GM12878 (cell line): ENCODE results near the gene SLC35G1. TPM values are rescaled to one million over a fixed set of nuclear protein-coding genes. Genes with fewer than 3 reads are reported as not detected.

Experiments used
- ATAC-seq: fragments of 200-7000 bp; cut with Tn5 transposase; 3 replicates; pipeline ENCODE4 v1.9.1; 2020; ENCODE audit warnings: mild to moderate bottlenecking, moderate library complexity
- BruUV-seq: library from RNA; stranded (reverse); fragments of 400-500 nt; replicated peaks from 2 replicates; lab custom pipeline; 2021; lab: Mats Ljungman, UMichigan
- CTCF ChIA-PET: fragments of 300-600 bp; sonication (Branson Sonifier 250); formaldehyde crosslinking; extraction: SDS; loops from one replicate; lab custom pipeline; 2021; ENCODE audit warnings: inconsistent platforms; lab: Yijun Ruan, JAX
- POLR2A ChIA-PET: fragments of 350-600 bp; formaldehyde crosslinking; extraction: SDS; loops from one replicate; lab custom pipeline; 2021; ENCODE audit warnings: inconsistent platforms; lab: Charles Lee
- RAD21 ChIA-PET: fragments of 300-600 bp; sonication (Branson Sonifier 250); formaldehyde crosslinking; loops from one replicate; lab custom pipeline; 2023; ENCODE audit warnings: antibody characterized with exemption; ENCODE audit not compliant: unreplicated experiment; lab: Charles Lee
- SMC1A ChIA-PET: fragments of 300-600 bp; sonication (Branson Sonifier 250); formaldehyde crosslinking; loops from one replicate; lab custom pipeline; 2023; ENCODE audit not compliant: unreplicated experiment, uncharacterized antibody; lab: Charles Lee
- DNase-seq: peaks from one replicate; pipeline ENCODE4 v3.0.0-alpha.2; 2011; ENCODE audit warnings: low read depth, low spot score
- FAIRE-seq: peaks from 3 replicates; lab custom pipeline; 2011; peaks lifted over from hg19 to GRCh38; lab: Jason Lieb, UNC
- H2AFZ ChIP-seq: 2 replicates; pipeline ENCODE4 v1.6.0; 2011; ENCODE audit warnings: low read depth, low read length, control low read depth; ENCODE audit not compliant: control insufficient read depth
- H3K27ac ChIP-seq: 2 replicates; pipeline ENCODE4 v1.5.1; 2011; ENCODE audit warnings: control low read depth; ENCODE audit not compliant: control insufficient read depth, insufficient read depth
- H3K27me3 ChIP-seq, 2 experiments: replicated peaks in 1 of 2; 2 replicates each; pipeline versions ENCODE4 v1.6.0 to v1.6.1; 2011; ENCODE audit warnings: low read length in 1 of 2; ENCODE audit not compliant: control insufficient read depth in 2 of 2, insufficient read depth in 2 of 2
- H3K36me3 ChIP-seq, 2 experiments: 2 replicates each; pipeline ENCODE4 v1.5.1; 2011; ENCODE audit warnings: low read length in 1 of 2; ENCODE audit not compliant: control insufficient read depth in 2 of 2, insufficient read depth in 2 of 2
- H3K4me1 ChIP-seq: 2 replicates; pipeline ENCODE4 v1.6.1; 2011; ENCODE audit warnings: mild to moderate bottlenecking, low read length, moderate library complexity, mixed read lengths; ENCODE audit not compliant: control insufficient read depth, insufficient read depth
- H3K4me2 ChIP-seq: 2 replicates; pipeline ENCODE4 v1.6.0; 2011; ENCODE audit warnings: control low read depth; ENCODE audit not compliant: control insufficient read depth, insufficient read depth
- H3K4me3 ChIP-seq: fragments of 200-600 bp; sonication (generic); 2 replicates; pipeline ENCODE4 v1.5.1; 2016
- H3K79me2 ChIP-seq: 2 replicates; pipeline ENCODE4 v1.6.0; 2011; ENCODE audit warnings: low read length; ENCODE audit not compliant: control insufficient read depth, insufficient read depth
- H3K9ac ChIP-seq: 2 replicates; pipeline ENCODE4 v1.8.0; 2011; ENCODE audit warnings: low read length, control low read depth, mixed read lengths; ENCODE audit not compliant: control insufficient read depth, insufficient read depth
- H3K9me3 ChIP-seq: replicated peaks from 3 replicates; pipeline ENCODE4 v1.5.1; 2011; ENCODE audit warnings: mild to moderate bottlenecking, low read length; ENCODE audit not compliant: control insufficient read depth, insufficient read depth
- H4K20me1 ChIP-seq: 2 replicates; pipeline ENCODE4 v1.6.0; 2011; ENCODE audit not compliant: control insufficient read depth, insufficient read depth
- EP300 ChIP-seq, 2 experiments: fragments of 150-350 bp in 1 of 2; IDR thresholded peaks; 2 replicates each; pipeline ENCODE4 v1.6.1; 2011 to 2012; ENCODE audit warnings: low read depth in 2 of 2, low read length in 2 of 2, borderline replicate concordance in 1 of 2, improper control_type of control experiment in 1 of 2, inconsistent platforms in 1 of 2; ENCODE audit not compliant: control insufficient read depth in 1 of 2
- HCFC1 ChIP-seq: fragments of 150-350 bp; IDR thresholded peaks from 2 replicates; pipeline ENCODE4 v1.6.1; 2014; ENCODE audit warnings: low read length
- KLF5 ChIP-seq: fragments of 450-650 bp; IDR thresholded peaks from 2 replicates; pipeline ENCODE4 v1.6.1; 2014; ENCODE audit warnings: mild to moderate bottlenecking; ENCODE audit not compliant: partially characterized antibody
- RAD51 ChIP-seq: fragments of 450-650 bp; IDR thresholded peaks from 2 replicates; pipeline ENCODE4 v1.6.1; 2016; ENCODE audit warnings: moderate library complexity, mild to moderate bottlenecking, inconsistent platforms
- SIN3A ChIP-seq: IDR thresholded peaks from 2 replicates; pipeline ENCODE4 v1.6.1; 2012; ENCODE audit warnings: low read depth, low read length, improper control_type of control experiment
- SREBF2 ChIP-seq: IDR thresholded peaks from 2 replicates; pipeline ENCODE4 v1.6.1; 2012; ENCODE audit warnings: mild to moderate bottlenecking, low read length
- WGBS: methylation state at CpG from one replicate; pipeline ENCODE4 v1.1.6; 2016; ENCODE audit warnings: low lambda C conversion rate; ENCODE audit not compliant: insufficient replicate concordance, insufficient coverage; ENCODE audit errors: missing lambda C conversion rate; 5-methylcytosine and 5-hydroxymethylcytosine counted together
- in situ Hi-C: fragments of 300-500 bp; cut with MboI; formaldehyde crosslinking; loops from 9 replicates; pipeline ENCODE4 v1.14.3; 2018; ENCODE audit warnings: mixed read lengths
- intact Hi-C: fragments of 100-400 bp; cut with micrococcal nuclease; formaldehyde crosslinking; loops from one replicate; pipeline ENCODE4 v1.14.2; 2022; ENCODE audit not compliant: unreplicated experiment
- polyA plus RNA-seq, 11 experiments: library from polyadenylated mRNA; depleted of rRNA in 4 of 11; unstranded in 6 of 11; stranded (reverse) in 5 of 11; fragments of >200 nt; fragmentation: Nextera tagmentation in 4 of 11; fragmentation: Illumina TruSeq in 1 of 11; extraction: Ambion mirVana in 4 of 11; extraction: Trizol in 1 of 11; gene quantifications; 1 replicate in 1 of 11; 2 replicates in 10 of 11; pipeline versions ENCODE4 v1.2.1 to v1.2.3, GENCODE V29; 2011 to 2016; ENCODE audit warnings: inconsistent platforms in 2 of 11, missing spikeins in 2 of 11, low read depth in 1 of 11
- total RNA-seq, 4 experiments: library from RNA; depleted of rRNA in 3 of 4; stranded (reverse); fragments of >200 nt in 3 of 4; fragmentation: Illumina TruSeq in 1 of 4; extraction: Trizol in 1 of 4; gene quantifications; 2 replicates each; pipeline versions ENCODE4 v1.2.1 to v1.2.3, GENCODE V29; 2013 to 2021
- TF ChIP-seq, protein P1 (sequence below): fragments of 450-650 bp; formaldehyde crosslinking; IDR thresholded peaks from 2 replicates; pipeline ENCODE4 v1.4.0; 2020; ENCODE audit warnings: mild to moderate bottlenecking, moderate library complexity
- TF ChIP-seq, protein P2 (sequence below): IDR thresholded peaks from 2 replicates; pipeline ENCODE4 v1.6.1; 2012; ENCODE audit warnings: low read depth, low read length, improper control_type of control experiment

SLC35G1 gene
- total and polyA plus RNA-seq, 10 of the 15 experiments (the other 5 are each of a cell fraction or from before 2014, with no cell fraction given), result 1.7 to 8.8 (median 6.7) TPM

DNA sequence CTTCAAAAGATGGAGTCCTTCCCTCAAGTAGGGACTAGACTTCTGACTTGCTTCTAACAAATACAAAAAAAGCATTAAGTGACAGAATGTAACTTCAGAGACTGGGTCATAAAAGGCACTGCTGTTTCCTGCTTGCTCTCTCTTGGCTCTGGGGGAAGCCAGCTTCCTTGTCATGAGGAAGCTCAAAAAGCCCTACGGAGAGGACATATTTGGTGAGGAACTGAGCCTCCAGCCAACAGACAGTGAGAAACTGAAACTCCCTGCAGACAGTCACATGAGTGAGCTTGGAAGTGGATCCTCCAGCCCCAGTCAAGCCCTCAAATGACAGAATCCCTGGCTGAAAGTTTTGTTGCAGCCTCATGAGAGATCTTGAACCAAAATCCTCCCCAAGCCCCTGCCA lies 26.3 kb upstream of the SLC35G1 start:
- Histone ChIP-seq H2AFZ (no peak overlapping the region), H3K36me3 (no peaks in the 10 kb centered on the region), H3K79me2 (no peaks in the 10 kb centered on the region), H4K20me1 (no peaks in the 10 kb centered on the region), H3K4me2 (no peak overlapping the region), H3K9me3 (no peaks in the 10 kb centered on the region; the same call in 2 of the 3 replicates), H3K4me3 (no peak overlapping the region), H3K27ac (no peak overlapping the region), H3K27me3 (no peaks in the 10 kb centered on the region), H3K4me1 (no peaks in the 10 kb centered on the region), H3K9ac (no peak overlapping the region)
- SMC1A ChIA-PET, result no interaction called here
- in situ Hi-C loops, result no loop called here
- FAIRE-seq, result no peak
- POLR2A ChIA-PET, result no interaction called here
- WGBS, result 93% methylated on average over 1 of the region's 1 CpG
- RAD21 ChIA-PET, result no interaction called here
- CTCF ChIA-PET, result interaction anchor here (1.9 kb wide), 1 partner anchor 9 kb away, joined by 6 read pairs; no protein-coding TSS in a partner anchor
- no TSS peak for BruUV-seq
- intact Hi-C loops, result no loop called here
- TF ChIP-seq HCFC1 (no peak), EP300 (IDR thresholded peaks at IDR 0.05; ENCODE audit: borderline replicate concordance in 1 of 2, control insufficient read depth in 1 of 2, low read depth in 2 of 2, low read length in 2 of 2) (no peak), SIN3A (no peak)
- no peak for ATAC-seq
- DNase-seq, result no peak

DNA sequence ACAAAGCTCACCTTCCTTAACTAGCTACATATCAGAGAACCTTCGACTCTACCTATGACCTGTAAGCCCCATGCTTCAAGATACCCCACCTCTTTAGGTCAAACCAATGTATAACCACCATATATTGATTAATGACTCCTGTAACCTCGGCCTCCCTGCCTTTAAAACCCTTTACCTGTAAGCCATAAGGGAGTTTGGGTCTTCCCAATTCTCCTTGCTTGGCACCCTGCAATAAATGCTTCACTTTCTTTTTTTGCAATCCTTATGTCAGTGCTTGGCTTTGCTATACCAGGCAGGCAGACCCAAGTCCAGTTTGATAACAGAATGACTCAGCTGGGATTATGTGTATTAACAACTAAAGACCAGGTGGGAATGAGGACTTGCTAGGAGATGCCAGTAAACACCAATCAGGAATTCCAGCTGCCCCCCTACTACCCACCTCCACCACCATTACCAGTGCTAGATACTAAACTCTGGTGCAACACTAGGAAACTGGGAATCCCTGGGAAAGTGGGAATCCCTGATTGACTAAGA lies 22.0 kb upstream of the SLC35G1 start:
- intact Hi-C loops (no loop called here), in situ Hi-C loops (no loop called here)
- ATAC-seq, result no peak
- WGBS, result 0% methylated on average over 2 of the region's 2 CpGs
- Histone ChIP-seq H3K27ac (no peak overlapping the region), H3K9me3 (no peaks in the 10 kb centered on the region; the same call in 2 of the 3 replicates), H4K20me1 (no peaks in the 10 kb centered on the region), H3K9ac (no peak overlapping the region), H3K4me1 (no peaks in the 10 kb centered on the region), H3K27me3 (no peaks in the 10 kb centered on the region; a peak in 1 of 4 replicates), H3K79me2 (no peaks in the 10 kb centered on the region), H3K36me3 (no peaks in the 10 kb centered on the region), H3K4me3 (no peak overlapping the region), H3K4me2 (no peak overlapping the region), H2AFZ (no peak overlapping the region)
- no peak for DNase-seq
- ChIA-PET POLR2A (no interaction called here), CTCF (interaction anchor here (0.6 to 2.4 kb wide), 3 partner anchors 10 to 23 kb away, joined by 3 to 5 read pairs (median 3); no protein-coding TSS in a partner anchor), RAD21 (no interaction called here), SMC1A (no interaction called here)
- BruUV-seq, result no TSS peak
- TF ChIP-seq RAD51 (no peak), SREBF2 (no peak), KLF5 (no peak)
- TF ChIP-seq, protein P1, sequence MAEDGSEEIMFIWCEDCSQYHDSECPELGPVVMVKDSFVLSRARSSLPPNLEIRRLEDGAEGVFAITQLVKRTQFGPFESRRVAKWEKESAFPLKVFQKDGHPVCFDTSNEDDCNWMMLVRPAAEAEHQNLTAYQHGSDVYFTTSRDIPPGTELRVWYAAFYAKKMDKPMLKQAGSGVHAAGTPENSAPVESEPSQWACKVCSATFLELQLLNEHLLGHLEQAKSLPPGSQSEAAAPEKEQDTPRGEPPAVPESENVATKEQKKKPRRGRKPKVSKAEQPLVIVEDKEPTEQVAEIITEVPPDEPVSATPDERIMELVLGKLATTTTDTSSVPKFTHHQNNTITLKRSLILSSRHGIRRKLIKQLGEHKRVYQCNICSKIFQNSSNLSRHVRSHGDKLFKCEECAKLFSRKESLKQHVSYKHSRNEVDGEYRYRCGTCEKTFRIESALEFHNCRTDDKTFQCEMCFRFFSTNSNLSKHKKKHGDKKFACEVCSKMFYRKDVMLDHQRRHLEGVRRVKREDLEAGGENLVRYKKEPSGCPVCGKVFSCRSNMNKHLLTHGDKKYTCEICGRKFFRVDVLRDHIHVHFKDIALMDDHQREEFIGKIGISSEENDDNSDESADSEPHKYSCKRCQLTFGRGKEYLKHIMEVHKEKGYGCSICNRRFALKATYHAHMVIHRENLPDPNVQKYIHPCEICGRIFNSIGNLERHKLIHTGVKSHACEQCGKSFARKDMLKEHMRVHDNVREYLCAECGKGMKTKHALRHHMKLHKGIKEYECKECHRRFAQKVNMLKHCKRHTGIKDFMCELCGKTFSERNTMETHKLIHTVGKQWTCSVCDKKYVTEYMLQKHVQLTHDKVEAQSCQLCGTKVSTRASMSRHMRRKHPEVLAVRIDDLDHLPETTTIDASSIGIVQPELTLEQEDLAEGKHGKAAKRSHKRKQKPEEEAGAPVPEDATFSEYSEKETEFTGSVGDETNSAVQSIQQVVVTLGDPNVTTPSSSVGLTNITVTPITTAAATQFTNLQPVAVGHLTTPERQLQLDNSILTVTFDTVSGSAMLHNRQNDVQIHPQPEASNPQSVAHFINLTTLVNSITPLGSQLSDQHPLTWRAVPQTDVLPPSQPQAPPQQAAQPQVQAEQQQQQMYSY (CRISPR knock-in tag), result no peak
- TF ChIP-seq, protein P2, sequence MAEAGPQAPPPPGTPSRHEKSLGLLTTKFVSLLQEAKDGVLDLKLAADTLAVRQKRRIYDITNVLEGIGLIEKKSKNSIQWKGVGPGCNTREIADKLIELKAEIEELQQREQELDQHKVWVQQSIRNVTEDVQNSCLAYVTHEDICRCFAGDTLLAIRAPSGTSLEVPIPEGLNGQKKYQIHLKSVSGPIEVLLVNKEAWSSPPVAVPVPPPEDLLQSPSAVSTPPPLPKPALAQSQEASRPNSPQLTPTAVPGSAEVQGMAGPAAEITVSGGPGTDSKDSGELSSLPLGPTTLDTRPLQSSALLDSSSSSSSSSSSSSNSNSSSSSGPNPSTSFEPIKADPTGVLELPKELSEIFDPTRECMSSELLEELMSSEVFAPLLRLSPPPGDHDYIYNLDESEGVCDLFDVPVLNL, result no peak
- peak; percentile 44 for FAIRE-seq
